Measurements from ENCODE around the gene ZHX3. TPM values are rescaled to one million over a fixed set of nuclear protein-coding genes. Genes with fewer than 3 reads are reported as not detected.

Gene ZHX3
- total RNA-seq, 1 donor from 2014 or later: 39.7 TPM

DNA sequence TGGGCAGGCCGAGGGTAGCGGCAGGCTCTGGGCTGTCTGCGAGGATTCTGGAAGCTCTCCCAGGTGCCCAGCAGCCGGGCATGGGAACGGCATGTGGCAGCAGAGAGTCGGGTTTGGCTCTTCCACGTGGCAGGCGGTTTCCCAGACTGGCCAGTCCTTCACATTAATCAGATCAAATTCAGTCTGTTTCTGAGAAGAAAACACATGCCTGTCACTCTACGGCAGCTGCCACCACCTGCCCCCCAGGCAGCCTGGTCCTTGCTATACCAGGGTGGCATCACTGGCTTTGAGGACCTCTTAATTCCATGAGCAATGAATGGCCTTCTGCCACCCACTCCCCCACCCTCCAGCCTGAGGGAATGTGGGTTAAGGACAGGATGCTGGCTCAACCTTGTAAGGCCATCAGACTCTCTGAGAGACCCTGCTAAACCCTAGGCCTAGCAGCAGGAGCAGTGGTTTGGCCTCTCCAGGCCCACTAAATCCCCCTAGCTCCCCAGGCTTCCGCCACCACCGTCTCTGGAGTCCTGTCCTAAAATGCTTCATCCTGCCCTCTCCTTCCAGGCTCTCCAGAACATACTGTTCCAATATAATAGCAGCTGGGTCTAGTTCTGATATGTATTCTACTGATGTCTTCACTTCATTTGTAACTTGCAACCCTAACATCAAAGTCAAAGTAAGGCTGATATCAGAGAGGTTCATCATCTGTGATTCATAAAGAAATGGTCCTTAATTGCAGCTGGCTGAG lies 132.3 kb downstream of the ZHX3 start:
- DNase-seq (ENCODE audit: low spot score) (no peak), ATAC-seq (no peak)
- intact Hi-C loops (cut with DNase I): no loop called here

GRCh38 chr20:41183831-41184230 lies 133.7 kb downstream of the ZHX3 start:
- DNase-seq (ENCODE audit: low spot score): no peak
- intact Hi-C loops (cut with DNase I): no loop called here
- ATAC-seq: no peak

- ATAC-seq (no peak), DNase-seq (ENCODE audit: low spot score) (no peak)
- intact Hi-C loops (cut with DNase I): no loop called here
These were observed 134.1 kb downstream of the ZHX3 start for GRCh38 chr20:41183391-41183790.

GRCh38 chr20:41182296-41183212 lies 135.0 kb downstream of the ZHX3 start:
- ATAC-seq (no peak), DNase-seq (ENCODE audit: low spot score) (no peak)
- intact Hi-C loops (cut with DNase I): no loop called here

- intact Hi-C loops (cut with DNase I): no loop called here
These were observed 136.0 kb downstream of the ZHX3 start for GRCh38 chr20:41181567-41181966.

GRCh38 chr20:41180599-41181333 lies 136.8 kb downstream of the ZHX3 start:
- ATAC-seq (no peak), DNase-seq (ENCODE audit: low spot score) (no peak)
- intact Hi-C loops (cut with DNase I): no loop called here

More at GRCh38 chr20:41181567-41181966, 136.0 kb downstream of the ZHX3 start:
- ATAC-seq (no peak), DNase-seq (ENCODE audit: low spot score) (no peak)

- no peak for DNase-seq (ENCODE audit: low spot score)
- intact Hi-C loops (cut with DNase I): loop anchor here (10.0 kb wide), 1 partner anchor 45 kb away; no protein-coding TSS in a partner anchor
- ATAC-seq: no peak
These were observed 137.6 kb downstream of the ZHX3 start for GRCh38 chr20:41179961-41180360.

- DNase-seq (ENCODE audit: low spot score) (peak; percentile 58), ATAC-seq (peak; percentile 65)
- intact Hi-C loops (cut with DNase I): loop anchor here (10.0 kb wide), 1 partner anchor 46 kb away; no protein-coding TSS in a partner anchor
These were observed 138.6 kb downstream of the ZHX3 start for GRCh38 chr20:41178904-41179432.

DNA sequence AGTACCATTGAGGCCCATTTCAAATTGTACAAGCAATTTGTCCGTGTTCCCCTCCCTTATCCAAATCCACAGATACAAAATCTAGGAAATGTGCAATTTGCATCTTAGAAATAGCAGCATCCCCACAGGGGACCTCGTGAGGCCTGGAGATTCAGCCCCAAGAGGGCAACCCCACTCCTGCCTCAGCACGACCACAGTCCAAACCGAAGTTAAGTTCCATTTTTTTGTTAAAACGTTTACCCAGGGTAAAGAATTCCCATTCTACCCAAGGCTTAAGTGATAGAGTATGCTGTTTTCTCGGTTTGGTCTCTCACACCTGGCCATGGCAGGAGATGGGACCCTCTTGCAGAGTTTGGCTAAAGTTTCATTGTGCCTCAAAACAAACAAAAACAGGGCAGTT lies 139.0 kb downstream of the ZHX3 start:
- ATAC-seq: no peak
- intact Hi-C loops (cut with DNase I): loop anchor here (10.0 kb wide), 1 partner anchor 46 kb away; no protein-coding TSS in a partner anchor
- no peak for DNase-seq (ENCODE audit: low spot score)

- ATAC-seq: no peak
- peak; percentile 60 for DNase-seq (ENCODE audit: low spot score)
- intact Hi-C loops (cut with DNase I): loop anchor here (10.0 kb wide), 1 partner anchor 47 kb away; no protein-coding TSS in a partner anchor
These were observed 139.9 kb downstream of the ZHX3 start for GRCh38 chr20:41177636-41178035.

GRCh38 chr20:41176711-41177552 lies 140.6 kb downstream of the ZHX3 start:
- peak; percentile 31 for DNase-seq (ENCODE audit: low spot score)
- ATAC-seq: no peak
- intact Hi-C loops (cut with DNase I): loop anchor here (10.0 kb wide), 1 partner anchor 48 kb away; no protein-coding TSS in a partner anchor

DNA sequence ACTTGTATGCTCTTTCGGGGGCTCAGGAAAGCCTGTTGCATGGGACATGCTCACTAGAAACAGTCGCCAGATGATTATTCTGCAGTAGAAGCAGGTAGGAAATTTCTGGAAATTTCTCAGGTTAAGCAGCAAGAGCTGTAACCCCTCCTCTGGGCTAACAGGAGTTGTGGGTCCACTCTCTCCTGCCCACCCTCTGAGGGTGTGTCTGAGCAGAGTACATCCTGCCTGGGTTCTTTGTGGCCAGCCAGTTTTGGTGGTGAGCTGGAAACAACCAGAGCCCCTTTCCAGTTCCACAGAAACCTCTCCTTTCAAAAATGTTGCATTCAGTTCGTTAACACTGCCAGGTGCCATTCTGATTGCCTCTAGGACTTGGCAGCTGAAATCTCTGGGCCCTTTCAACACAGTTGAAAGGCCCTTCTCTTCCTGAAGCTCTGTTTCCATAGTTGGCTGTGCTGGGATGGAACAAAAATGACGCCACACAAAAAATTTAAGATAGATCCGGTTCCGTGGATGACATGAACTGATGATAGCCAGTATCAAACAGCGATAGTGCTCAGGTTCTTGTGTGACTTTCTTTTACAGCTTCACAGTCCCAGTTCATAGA lies 141.7 kb downstream of the ZHX3 start:
- intact Hi-C loops (cut with DNase I): loop anchor here (2.0 to 10.0 kb wide), 2 partner anchors 49 to 159 kb away; no protein-coding TSS in a partner anchor
- no peak for ATAC-seq
- DNase-seq (ENCODE audit: low spot score): peak; percentile 36

DNA sequence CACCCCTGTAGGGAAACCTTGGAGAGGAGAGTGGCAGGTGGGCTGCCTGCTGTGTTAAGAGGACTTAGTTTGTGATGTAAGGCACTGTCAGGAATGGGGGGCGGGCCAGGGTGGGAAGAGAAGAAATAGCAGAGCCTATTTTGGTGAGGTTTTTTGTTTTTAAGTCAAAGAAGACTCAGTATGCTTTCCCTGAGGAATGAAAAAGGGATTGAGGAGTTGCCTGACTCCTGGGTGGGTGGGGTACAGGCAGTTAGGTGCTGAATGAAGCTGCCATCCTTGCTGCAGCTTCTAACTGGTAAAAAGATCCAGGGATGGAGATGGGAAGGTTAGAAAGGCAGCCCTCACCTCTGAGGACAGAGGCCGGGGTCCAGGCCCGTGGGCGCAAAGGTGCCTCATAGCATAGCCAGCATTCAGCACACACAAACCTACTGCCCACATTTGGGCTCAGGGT lies 142.3 kb downstream of the ZHX3 start:
- intact Hi-C loops (cut with DNase I): loop anchor here (2.0 to 10.0 kb wide), 2 partner anchors 50 to 160 kb away; no protein-coding TSS in a partner anchor
- DNase-seq (ENCODE audit: low spot score) (peak; percentile 37), ATAC-seq (no peak)

- intact Hi-C loops (cut with DNase I): loop anchor here (2.0 to 10.0 kb wide), 2 partner anchors 50 to 160 kb away; no protein-coding TSS in a partner anchor
- DNase-seq (ENCODE audit: low spot score) (peak; percentile 37), ATAC-seq (no peak)
These were observed 142.7 kb downstream of the ZHX3 start for GRCh38 chr20:41174782-41175181.

GRCh38 chr20:41174373-41174772 lies 143.2 kb downstream of the ZHX3 start:
- ATAC-seq: no peak
- DNase-seq (ENCODE audit: low spot score): peak; percentile 52
- intact Hi-C loops (cut with DNase I): loop anchor here (2.0 to 10.0 kb wide), 2 partner anchors 50 to 160 kb away; no protein-coding TSS in a partner anchor

DNA sequence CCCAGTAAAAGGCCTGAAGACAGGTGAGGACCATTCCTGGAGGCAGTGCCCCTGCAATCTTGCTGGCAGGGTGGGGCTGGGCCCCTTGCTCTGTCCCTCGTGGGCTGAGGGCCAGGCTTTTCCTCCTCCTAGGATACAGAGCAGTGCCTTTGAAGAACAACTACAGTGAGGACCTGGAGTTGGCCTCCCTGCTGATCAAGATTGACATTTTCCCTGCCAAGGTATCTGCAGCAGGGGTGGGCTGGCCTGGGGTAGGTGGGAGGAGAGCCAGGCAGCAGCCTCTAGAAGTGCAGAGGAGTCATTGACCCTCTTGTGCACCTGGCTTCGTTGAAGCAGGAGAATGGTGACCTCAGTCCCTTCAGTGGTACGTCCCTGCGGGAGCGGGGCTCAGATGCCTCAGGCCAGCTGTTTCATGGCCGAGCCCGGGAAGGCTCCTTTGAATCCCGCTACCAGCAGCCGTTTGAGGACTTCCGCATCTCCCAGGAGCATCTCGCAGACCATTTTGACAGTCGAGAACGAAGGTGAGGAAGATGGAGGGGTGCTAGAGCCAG lies 143.7 kb downstream of the ZHX3 start:
- ATAC-seq (no peak), DNase-seq (ENCODE audit: low spot score) (peak; percentile 53)
- intact Hi-C loops (cut with DNase I): loop anchor here (2.0 to 10.0 kb wide), 3 partner anchors 51 to 167 kb away; partner anchors contain the start of gene LPIN3
